Adipocyte (in vitro differentiated cells): Measurements from ENCODE around the gene GABRE.

ENCODE experiments used
- DNase-seq: peaks from one replicate; pipeline ENCODE4 v3.0.0-alpha.2; 2015; ENCODE audit warnings: low read depth
- H3K27me3 ChIP-seq: replicated peaks from 2 replicates; pipeline ENCODE4 v1.7.0; 2013; ENCODE audit warnings: mild to moderate bottlenecking, low read length, moderate library complexity; ENCODE audit not compliant: control insufficient read depth, insufficient read depth
- H3K36me3 ChIP-seq: 2 replicates; pipeline ENCODE4 v1.7.0; 2013; ENCODE audit warnings: low read length, mild to moderate bottlenecking, moderate library complexity; ENCODE audit not compliant: control insufficient read depth, insufficient read depth, severe bottlenecking
- H3K4me1 ChIP-seq: 2 replicates; pipeline ENCODE4 v1.7.0; 2013; ENCODE audit warnings: mild to moderate bottlenecking, low read length, moderate library complexity; ENCODE audit not compliant: control insufficient read depth, insufficient read depth
- H3K4me3 ChIP-seq: 2 replicates; pipeline ENCODE4 v1.7.0; 2013; ENCODE audit warnings: mild to moderate bottlenecking, low read length, moderate library complexity
- H3K9ac ChIP-seq: 2 replicates; pipeline ENCODE4 v1.7.0; 2013; ENCODE audit warnings: mild to moderate bottlenecking, low read length, moderate library complexity
- H3K9me3 ChIP-seq: 2 replicates; pipeline ENCODE4 v1.7.0; 2013; ENCODE audit warnings: mild to moderate bottlenecking, low read length, moderate library complexity; ENCODE audit not compliant: control insufficient read depth

GABRE gene

DNA sequence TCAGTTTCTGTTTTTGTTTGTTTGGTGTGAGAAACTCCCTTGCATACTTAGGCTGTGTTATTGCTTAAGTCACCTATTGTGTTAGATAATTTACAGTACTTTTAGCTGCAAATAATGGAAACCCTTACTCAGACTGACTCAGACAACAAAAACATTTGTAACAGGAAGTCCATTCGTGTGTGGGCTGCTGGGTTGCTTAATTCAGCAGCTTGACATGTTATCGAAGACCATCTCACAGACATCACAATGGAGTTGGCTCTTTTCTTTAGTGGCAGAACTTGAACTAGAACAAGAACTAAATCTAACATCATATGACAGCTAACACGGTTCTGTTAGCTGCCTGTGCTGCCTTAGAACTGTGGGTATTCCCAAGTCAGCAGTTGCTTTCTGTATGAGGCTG, 9.9 kb upstream of the GABRE start:
- Histone ChIP-seq H3K4me3 (no peak overlapping the region), H3K4me1 (peaks cover 48% of the 10 kb centered on the region), H3K9ac (no peak overlapping the region), H3K9me3 (peaks cover 5% of the 10 kb centered on the region), H3K36me3 (no peaks in the 10 kb centered on the region), H3K27me3 (peaks cover 11% of the 10 kb centered on the region)
- DNase-seq: peak; percentile 74

DNA sequence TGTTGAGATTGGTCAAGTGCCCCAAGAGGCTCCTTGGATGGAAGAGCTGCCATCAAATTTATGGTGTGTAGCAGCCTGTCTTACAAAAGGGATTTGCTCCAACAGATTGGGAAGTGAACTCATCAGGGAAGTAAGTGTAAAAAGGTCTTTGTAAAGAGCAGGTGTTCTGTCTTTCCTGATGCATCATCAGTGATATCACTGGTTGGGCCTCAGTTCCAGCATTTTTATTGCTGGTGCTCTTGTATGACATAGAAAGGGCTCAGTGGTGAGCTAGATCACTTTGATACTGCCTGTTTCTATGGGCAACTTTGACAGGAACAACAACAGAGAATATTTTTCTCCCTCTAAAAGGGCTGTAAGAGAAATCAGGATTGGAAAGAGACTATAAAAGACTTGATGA, 8.7 kb upstream of the GABRE start:
- peaks cover 2% of the 10 kb centered on the region for H3K9me3 ChIP-seq
- no peak overlapping the region for H3K9ac ChIP-seq
- H3K27me3 ChIP-seq: peaks cover 15% of the 10 kb centered on the region
- H3K4me3 ChIP-seq: no peak overlapping the region
- H3K36me3 ChIP-seq: no peaks in the 10 kb centered on the region
- H3K4me1 ChIP-seq: peaks cover 48% of the 10 kb centered on the region
- DNase-seq: no peak

DNA sequence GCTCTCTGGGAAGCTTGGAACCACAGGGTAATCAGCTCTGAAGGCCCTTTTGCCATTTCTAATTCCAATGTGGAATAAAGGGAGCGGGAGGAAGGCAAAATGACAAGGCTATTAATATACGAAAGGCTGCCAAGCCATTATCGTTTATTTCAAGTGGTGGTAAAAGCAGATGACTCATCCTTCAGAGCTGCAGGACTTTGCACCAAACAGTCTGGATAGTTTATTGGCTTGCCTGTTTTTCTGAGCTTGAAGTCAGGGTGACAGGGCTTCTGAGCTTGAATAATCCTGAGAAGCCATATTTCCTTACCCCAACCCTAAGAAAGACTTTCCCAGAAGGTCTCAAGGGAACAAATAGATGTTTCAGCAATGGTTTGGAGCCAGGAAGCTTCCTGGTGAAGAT, 7.7 kb upstream of the GABRE start:
- H3K4me3 ChIP-seq: no peak overlapping the region
- peaks cover 21% of the 10 kb centered on the region for H3K27me3 ChIP-seq
- peaks cover 2% of the 10 kb centered on the region for H3K9me3 ChIP-seq
- H3K36me3 ChIP-seq: no peaks in the 10 kb centered on the region
- no peak overlapping the region for H3K9ac ChIP-seq
- DNase-seq: peak; percentile 40
- peaks cover 48% of the 10 kb centered on the region for H3K4me1 ChIP-seq

DNA sequence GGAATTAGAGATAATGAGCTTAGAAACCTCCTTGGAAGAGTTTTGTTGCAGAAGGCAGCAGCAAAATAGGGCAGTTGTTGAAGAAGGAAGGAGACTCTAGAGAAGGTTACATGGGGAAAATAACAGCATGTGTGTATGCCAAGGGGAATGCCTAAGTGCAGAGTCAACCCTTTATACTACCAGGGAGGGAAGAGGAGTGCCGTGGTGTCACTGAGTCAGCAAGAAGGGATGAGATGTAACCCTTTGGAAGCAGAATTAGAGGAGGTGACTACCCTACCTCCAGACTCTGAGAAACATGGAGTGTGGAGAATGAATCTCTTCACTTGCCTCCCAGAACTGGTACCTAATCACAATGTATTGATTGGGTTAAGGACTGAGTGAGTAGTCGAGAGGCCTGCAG, 6.7 kb upstream of the GABRE start:
- H3K27me3 ChIP-seq: peaks cover 21% of the 10 kb centered on the region
- H3K9me3 ChIP-seq: peaks cover 2% of the 10 kb centered on the region
- H3K4me3 ChIP-seq: peak overlapping the region; percentile 5
- no peaks in the 10 kb centered on the region for H3K36me3 ChIP-seq
- H3K9ac ChIP-seq: no peak overlapping the region
- peaks cover 45% of the 10 kb centered on the region for H3K4me1 ChIP-seq
- DNase-seq: peak; percentile 39

DNA sequence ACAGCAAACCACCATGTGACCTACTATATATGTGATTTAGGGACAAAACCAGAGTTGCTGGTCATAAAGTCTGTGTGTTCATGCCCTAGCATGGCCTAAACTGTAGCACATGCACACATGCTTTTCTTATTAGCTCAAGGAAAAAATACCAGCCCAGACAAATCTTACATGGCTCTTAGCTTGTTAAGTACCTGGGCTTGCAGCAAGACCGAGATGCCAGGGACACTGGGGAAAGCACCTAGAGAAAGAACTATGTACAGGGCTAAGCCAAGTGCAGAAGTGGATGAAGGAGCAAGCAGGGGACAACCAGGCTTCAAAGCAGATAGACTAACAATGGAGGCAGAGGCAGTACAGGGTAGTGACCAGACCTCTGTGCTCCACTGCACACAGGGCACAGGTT, 3.4 kb upstream of the GABRE start:
- peaks cover 27% of the 10 kb centered on the region for H3K27me3 ChIP-seq
- H3K4me1 ChIP-seq: peaks cover 20% of the 10 kb centered on the region
- no peaks in the 10 kb centered on the region for H3K36me3 ChIP-seq
- H3K9me3 ChIP-seq: peaks cover 2% of the 10 kb centered on the region
- H3K9ac ChIP-seq: no peak overlapping the region
- H3K4me3 ChIP-seq: no peak overlapping the region
- no peak for DNase-seq

DNA sequence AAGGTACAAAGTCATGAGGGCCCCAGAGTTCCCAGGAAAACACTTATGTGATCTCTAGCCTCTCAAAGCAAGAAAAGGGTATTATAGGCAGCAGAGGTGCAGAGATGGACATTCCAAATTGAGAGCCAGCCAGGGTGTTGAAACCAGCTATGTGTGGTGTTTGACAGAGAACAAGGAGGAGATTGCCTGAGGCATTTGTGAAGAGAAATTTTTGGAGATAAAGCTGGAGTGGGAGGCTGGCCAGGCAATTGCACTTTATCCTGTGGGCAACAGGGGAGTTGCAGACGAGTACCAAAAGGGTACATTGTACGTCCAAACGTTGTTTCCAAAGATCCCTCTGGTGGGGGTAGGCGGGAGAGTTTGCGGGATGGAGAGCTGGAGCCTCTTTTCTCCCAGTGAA, 2.5 kb upstream of the GABRE start:
- H3K4me1 ChIP-seq: peaks cover 24% of the 10 kb centered on the region
- H3K36me3 ChIP-seq: no peaks in the 10 kb centered on the region
- no peak overlapping the region for H3K9ac ChIP-seq
- peaks cover 27% of the 10 kb centered on the region for H3K27me3 ChIP-seq
- peak; percentile 69 for DNase-seq
- no peak overlapping the region for H3K4me3 ChIP-seq
- H3K9me3 ChIP-seq: peaks cover 2% of the 10 kb centered on the region

GRCh38 chrX:151975736-151976275, 1.3 kb upstream of the GABRE start:
- Histone ChIP-seq H3K36me3 (no peaks in the 10 kb centered on the region), H3K4me3 (no peak overlapping the region), H3K9ac (no peak overlapping the region), H3K9me3 (peaks cover 2% of the 10 kb centered on the region), H3K4me1 (peaks cover 22% of the 10 kb centered on the region), H3K27me3 (peaks cover 27% of the 10 kb centered on the region)
- DNase-seq: no peak

- no peaks in the 10 kb centered on the region for H3K9me3 ChIP-seq
- DNase-seq: no peak
- H3K9ac ChIP-seq: no peak overlapping the region
- peaks cover 22% of the 10 kb centered on the region for H3K27me3 ChIP-seq
- H3K4me3 ChIP-seq: no peak overlapping the region
- peaks cover 22% of the 10 kb centered on the region for H3K4me1 ChIP-seq
- H3K36me3 ChIP-seq: no peaks in the 10 kb centered on the region
These were observed 735 bp upstream of the GABRE start for GRCh38 chrX:151975228-151975593.

GRCh38 chrX:151973851-151974335, 583 bp downstream of the GABRE start:
- peak; percentile 59 for DNase-seq
- H3K36me3 ChIP-seq: peaks cover 11% of the 10 kb centered on the region
- H3K27me3 ChIP-seq: peaks cover 16% of the 10 kb centered on the region
- H3K9ac ChIP-seq: peak overlapping the region; percentile 82
- H3K9me3 ChIP-seq: no peaks in the 10 kb centered on the region
- H3K4me3 ChIP-seq: peak overlapping the region; percentile 81
- peaks cover 28% of the 10 kb centered on the region for H3K4me1 ChIP-seq

- peaks cover 18% of the 10 kb centered on the region for H3K36me3 ChIP-seq
- no peak for DNase-seq
- no peaks in the 10 kb centered on the region for H3K9me3 ChIP-seq
- peak overlapping the region; percentile 82 for H3K9ac ChIP-seq
- H3K27me3 ChIP-seq: peaks cover 12% of the 10 kb centered on the region
- peak overlapping the region; percentile 81 for H3K4me3 ChIP-seq
- H3K4me1 ChIP-seq: peaks cover 28% of the 10 kb centered on the region
These were observed 1.3 kb downstream of the GABRE start for GRCh38 chrX:151973060-151973661.

DNA sequence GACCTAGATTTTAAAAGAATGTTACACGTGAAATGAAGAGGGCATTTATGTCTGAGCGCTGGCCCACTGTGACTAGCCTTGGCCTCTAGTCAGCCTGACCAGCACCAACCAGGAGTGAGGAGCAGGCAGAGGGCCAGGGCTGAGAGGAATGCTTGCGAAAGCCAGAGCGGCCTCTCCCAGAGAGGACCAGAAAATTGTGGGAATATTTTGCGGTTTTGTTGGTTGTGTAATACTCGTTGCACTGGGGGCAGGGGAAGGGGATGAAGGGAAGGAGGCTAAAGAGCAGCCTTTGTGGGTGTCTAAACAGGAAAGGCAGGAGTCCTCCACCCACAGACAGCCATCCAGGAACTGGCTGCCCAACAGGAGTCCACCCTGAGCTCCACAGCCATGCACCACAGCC, 3.8 kb downstream of the GABRE start:
- H3K36me3 ChIP-seq: peaks cover 28% of the 10 kb centered on the region
- H3K4me3 ChIP-seq: peak overlapping the region; percentile 81
- peaks cover 4% of the 10 kb centered on the region for H3K27me3 ChIP-seq
- peaks cover 4% of the 10 kb centered on the region for H3K9me3 ChIP-seq
- peak; percentile 67 for DNase-seq
- peaks cover 25% of the 10 kb centered on the region for H3K4me1 ChIP-seq
- peak overlapping the region; percentile 66 for H3K9ac ChIP-seq

- peaks cover 4% of the 10 kb centered on the region for H3K9me3 ChIP-seq
- peak overlapping the region; percentile 44 for H3K9ac ChIP-seq
- peaks cover 25% of the 10 kb centered on the region for H3K4me1 ChIP-seq
- DNase-seq: no peak
- no peaks in the 10 kb centered on the region for H3K27me3 ChIP-seq
- peak overlapping the region; percentile 45 for H3K4me3 ChIP-seq
- peaks cover 28% of the 10 kb centered on the region for H3K36me3 ChIP-seq
These were observed 4.4 kb downstream of the GABRE start for GRCh38 chrX:151970027-151970426.
